ENCODE results near the gene EXOSC7.

EXOSC7 gene

GRCh38 chr3:45056608-45057301, 80.7 kb downstream of the EXOSC7 start:
- no peak for DNase-seq

DNA sequence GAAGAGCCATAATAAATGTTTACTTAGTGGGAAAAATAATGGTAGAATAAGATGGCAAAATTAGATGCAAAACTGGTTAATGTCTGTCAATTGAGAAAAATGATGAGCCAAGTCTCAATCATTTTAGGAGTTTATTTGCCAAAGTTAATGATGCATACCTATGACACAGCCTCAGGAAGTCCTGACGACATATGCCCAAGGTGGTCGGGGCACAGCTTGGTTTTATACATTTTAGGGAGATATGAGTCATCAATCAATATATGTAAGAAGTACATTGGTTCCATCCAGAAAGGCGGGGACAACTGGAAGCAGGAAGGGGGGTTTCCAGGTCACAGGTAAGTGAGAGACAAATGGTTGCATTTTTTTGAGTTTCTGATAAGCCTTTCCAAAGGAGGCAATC, 81.5 kb downstream of the EXOSC7 start:
- DNase-seq = no peak

DNA sequence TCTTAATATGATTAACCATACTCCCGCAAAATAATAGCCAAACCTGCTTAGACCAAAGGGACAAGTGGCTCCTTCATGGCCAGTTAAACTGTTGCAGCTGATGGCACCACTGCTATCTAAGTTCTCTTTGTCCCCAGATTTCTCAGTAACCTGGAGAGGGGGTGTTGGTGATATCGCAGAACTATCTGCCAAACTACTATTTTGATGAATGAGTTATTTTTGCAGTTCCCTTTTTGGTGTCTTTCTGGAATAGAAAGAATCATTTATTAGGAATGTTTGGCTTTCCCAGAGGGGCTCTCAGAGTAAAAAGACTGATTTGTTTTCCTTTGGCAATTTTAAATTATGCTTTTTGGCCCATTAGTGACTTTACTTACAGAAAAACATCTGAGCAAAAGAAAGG, 83.1 kb downstream of the EXOSC7 start:
- DNase-seq = no peak

DNA sequence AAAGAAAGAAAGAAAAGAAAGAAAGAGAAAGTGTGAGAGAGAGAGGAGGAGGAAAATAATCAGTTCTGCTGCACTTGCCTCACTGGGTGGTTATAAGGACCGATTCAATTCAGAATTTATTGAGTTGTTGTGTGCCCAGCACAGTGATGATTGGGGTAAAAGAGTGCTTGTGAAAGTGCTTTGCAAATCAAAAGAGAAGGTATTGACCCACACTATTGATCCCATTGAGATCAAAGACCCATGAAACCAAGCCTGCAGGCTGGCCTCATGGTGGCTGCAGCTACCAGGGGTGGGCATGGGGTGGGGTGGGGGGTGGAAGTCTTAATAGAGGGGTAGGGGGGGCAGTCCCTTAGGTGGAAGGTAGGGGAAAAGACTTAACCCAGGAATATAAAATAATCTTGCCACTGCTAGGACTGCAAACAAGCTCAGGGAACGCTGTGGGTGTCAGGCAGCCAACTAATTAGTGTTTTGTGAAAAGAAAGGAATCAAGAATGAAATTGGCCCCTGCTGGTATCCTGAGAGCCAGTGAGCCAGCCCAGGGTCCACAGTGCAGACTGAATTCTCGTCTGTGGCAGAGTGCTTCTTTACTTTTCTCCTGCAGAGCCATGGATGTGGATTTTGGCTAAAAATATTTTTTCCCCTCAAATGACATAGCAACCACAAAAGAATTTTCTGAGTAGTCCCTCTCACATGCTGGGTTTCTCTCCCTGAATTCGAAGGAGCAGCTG, 84.3 kb downstream of the EXOSC7 start:
- DNase-seq = no peak
